Fibroblast of skin of left quadriceps (primary cell): Measurements from ENCODE around the gene NEK4.
A peak's percentile ranks its signal among the peaks of the same experiment; 100 is the strongest.

Experiments
- DNase-seq, 2 experiments: peaks; one replicate each; pipeline ENCODE4 v3.0.0-alpha.2; 2013; ENCODE audit warnings: low read depth in 2 of 2

NEK4 gene

GRCh38 chr3:52770496-52771333 is at the start of gene NEK4:
Gene NEK4, minus strand, starts transcription at chr3:52770940. Its CDS starts 194 bp downstream, at chr3:52770746.
- DNase-seq, result peak; percentile 73 to 77

- DNase-seq, result no peak
Measured at GRCh38 chr3:52819936-52820335, 49.2 kb upstream of the NEK4 start.

GRCh38 chr3:52817860-52818259 is 47.1 kb upstream of the NEK4 start:
- DNase-seq, result no peak

DNA sequence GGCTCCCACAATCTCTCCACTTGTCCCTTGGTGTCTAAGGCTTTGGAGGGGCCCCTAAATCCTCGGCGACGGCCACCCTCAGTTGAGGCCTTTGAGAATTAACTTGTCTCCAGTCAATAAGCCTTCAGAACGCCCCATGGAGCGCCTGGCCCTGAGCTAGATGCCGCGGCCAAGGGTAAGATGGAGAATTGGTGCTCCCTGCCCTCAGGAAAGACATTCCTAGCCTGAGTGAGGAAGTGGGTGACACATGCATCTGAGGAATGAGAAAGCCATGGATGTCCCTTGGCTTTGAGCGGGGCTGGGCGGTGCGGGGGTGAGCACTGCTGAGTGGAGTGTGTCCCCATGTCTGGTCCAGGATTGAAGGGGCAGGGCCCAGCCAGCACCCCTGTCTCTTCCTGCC is 46.5 kb upstream of the NEK4 start:
- no peak for DNase-seq

DNA sequence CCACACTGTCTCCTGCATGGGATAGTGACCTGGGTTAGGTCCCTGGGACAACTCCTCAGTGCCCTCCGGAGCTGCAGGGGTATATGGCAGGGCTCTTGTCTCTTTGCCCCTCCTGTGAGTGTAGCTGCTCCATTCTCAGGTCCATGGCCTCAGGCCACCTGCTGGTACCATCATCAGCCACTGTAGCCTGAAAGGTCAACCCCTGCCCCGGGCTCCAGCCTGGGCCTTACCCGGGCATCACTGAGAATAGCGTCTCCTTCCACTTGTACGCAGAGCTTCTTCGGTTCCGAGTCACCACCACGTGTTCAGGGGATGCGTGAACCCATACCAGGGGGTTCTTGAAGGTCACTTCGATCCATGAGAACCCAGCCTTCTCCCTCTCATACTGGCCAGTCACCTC is 45.9 kb upstream of the NEK4 start:
- no peak for DNase-seq

DNA sequence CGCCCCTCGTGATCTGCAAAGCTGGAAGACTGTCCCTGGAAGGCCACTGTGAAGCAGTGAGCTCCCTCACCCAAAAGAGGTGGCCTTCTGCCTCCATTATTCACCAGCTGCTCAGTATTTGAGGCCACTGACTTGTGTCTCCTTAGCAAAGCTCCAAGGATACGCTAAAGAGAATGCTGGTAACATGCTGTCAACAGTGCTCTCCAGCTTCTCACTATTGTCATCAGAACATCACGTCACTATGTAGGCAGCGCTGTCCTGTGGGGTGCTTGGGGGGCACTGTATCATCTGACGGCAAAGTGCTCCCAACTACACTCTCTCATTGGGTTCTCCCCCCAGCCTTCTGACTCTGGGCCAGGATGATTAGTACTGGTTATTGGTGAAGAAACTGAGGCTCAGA is 45.5 kb upstream of the NEK4 start:
- no peak for DNase-seq

DNA sequence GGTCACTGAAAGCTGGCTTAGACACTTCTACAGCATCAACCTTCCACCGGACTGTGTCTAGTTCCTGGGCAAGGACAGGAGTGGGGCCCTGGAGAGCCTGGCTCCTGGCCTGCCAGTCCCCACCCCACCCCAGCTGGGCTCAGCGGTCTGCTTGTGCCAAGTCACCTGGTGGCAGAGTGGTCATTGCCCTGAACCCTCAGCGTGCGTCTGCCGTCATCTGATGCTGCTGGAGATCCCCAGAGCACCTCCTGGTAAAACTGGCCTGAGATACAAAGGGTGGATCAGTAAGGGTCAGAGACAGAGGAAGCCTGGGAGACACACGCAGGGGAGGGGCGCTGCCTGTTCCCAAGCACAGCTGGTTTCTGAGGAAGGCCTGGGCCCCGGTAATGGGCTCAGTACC is 43.1 kb upstream of the NEK4 start:
- no peak for DNase-seq

GRCh38 chr3:52811452-52812011 is 40.8 kb upstream of the NEK4 start:
- DNase-seq, result no peak

DNA sequence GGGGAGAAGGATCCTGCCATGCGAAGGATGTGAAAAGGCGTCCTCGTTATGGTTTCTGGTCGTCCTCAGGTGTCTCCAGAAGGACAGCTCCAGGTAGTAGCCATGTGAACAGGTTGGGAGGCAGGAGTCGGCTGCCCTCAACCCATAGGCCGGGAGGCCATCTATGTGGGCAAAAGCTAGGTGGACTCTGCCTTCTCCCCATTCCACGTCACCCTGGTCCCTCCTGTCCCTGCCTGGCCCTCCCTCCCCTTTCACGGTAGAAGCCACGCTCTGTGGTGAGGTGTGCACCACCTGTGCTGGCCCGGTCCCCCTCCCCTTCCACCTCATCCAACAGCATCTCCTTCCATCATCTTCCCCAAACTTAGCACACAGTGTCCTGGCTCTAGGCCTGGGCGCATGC is 40.2 kb upstream of the NEK4 start:
- no peak for DNase-seq

DNA sequence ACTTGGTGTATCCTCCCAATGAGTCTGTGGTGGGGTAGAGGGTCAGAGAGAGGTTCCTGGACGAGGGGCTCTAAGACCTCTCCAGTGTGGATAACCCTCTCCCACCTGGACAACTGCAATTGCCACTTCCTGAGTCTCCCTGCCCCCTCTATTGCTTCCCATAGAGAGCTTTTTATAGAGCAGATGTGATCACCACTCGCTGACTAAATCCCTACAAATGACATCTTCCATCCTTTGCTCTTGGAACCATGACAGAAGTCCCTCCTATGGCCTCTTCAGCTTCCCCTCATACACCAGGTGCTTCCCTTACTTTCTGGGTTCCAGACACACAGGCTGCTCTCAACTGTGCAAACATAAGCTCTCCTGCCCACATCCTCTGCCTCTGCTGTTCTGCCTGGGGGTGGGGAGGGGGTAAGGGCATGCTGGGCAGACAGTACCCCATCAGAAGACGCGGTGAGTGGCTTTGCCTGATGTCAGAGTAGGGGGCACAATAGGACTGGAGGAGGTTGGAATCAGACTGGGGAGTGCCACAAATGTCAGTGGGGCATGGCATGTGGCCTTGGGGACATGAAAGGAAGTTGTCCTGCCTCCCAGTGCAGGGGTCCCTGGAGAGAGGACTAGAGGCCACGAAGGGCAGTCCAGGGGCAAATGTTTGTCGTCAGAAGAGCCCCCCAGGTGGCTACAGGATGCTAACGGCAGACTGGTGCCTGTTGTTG is 39.1 kb upstream of the NEK4 start:
- DNase-seq, result no peak

DNA sequence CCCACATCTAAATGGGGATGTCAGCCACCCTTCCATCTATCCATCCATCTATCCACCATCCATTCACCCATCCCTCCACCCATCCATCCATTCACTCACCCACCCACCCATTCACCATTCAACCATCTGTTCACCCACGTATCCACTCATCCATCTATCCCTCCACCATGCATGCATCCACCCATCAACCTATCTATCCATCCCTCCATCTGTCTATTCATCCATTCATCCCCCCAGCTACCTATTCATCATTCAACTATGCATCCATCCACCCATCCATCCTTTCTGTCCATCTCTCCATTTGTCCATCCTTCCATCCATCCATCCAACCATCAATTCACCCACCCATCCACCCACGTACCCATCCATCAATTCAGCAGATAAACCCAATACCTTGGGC is 38.4 kb upstream of the NEK4 start:
- no peak for DNase-seq

DNA sequence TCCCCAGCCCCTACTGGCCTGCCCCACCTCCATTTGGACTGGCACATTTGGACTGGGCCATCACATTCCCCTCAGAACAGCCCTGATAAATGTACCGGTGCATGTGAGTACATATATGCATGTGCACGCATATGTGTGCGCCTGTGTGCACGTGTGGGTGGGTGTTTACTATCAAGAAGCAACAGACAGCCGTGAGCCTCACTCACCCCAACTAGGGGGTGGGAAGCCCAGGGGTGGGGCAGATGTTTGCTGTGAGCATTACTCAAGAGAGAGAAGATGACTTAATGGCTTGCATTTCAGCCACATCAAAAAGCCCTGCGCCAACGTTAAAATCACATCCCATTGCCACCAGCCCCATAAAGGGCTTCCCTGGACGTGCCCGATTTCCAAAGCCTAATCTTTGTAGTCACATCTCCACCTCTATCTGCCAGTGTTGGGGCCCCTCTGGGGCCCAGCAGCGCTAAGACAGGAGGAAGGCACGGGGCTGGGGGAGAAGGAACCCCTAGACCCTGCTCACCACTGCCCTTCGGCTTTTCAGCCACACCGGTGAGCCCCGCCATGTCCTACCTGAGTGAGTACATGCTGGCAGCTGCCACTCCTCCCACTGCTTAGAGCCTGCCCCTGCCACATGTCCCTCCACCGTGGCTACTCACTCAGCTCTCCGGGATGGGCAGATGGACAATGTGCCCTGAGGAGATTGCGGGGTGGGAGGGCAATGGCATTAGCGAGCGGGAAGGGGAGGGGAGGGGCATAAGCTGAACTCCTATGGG is 34.7 kb upstream of the NEK4 start:
- DNase-seq, result no peak

GRCh38 chr3:52801839-52802238 is 31.1 kb upstream of the NEK4 start:
- DNase-seq, result peak in 1 of 2 experiments; percentile 3

DNA sequence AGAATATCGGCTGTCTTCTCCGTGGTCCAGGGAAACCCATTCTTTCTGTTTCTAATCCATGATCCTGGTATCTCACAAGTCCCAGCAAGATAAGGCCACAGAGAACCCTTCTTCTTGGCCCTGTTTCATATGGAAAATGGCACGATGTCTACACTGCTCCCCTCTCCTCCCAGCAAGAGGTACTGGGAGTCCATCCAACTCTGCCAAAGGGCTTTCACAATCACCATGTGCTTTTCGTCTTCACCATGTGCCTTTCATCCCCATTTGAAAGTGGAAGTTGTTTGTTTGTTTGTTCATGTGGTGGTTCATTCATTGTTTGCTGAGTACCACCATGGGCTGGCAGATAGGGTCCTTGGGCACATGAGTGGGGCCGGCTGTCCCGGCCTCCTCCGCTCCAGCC is 29.3 kb upstream of the NEK4 start:
- DNase-seq, result no peak

DNA sequence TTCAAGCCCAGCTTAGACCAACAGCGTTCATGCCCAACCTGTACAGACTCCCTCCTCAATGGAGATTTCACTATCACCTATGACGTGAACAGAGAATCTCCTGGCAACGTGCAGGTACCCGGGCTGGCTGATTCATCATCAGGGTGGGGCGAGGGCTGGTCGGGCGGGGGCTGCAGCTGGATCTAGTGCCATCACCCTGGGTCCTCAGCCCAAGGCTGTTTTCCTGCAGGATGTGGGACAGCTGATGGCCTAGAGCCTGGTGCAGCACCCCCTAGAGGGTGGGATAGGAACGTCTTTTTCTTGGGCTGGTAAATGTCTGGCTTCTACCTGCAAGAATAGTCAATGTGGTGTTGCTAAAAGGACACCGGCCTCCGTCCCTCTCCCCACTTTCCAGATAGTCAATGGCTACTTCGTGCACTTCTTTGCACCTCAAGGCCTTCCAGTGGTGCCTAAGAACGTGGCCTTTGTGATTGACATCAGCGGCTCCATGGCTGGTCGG is 28.3 kb upstream of the NEK4 start:
- DNase-seq, result no peak

GRCh38 chr3:52798376-52798977 is 27.7 kb upstream of the NEK4 start:
- no peak for DNase-seq

DNA sequence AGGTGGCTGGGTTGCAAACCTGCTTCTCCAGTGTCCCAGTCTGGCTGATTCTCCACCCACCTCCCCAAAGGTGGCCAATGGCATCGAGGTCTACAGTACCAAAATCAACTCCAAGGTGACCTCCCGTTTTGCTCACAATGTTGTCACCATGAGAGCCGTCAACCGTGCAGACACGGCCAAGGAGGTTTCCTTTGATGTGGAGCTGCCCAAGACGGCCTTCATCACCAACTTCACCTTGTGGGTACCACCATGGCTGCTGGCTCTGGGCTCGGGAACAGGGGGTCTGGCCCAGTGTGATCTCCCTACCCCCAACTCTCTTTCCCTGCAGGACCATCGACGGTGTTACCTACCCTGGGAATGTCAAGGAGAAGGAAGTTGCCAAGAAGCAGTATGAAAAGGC is 25.7 kb upstream of the NEK4 start:
- DNase-seq, result no peak

DNA sequence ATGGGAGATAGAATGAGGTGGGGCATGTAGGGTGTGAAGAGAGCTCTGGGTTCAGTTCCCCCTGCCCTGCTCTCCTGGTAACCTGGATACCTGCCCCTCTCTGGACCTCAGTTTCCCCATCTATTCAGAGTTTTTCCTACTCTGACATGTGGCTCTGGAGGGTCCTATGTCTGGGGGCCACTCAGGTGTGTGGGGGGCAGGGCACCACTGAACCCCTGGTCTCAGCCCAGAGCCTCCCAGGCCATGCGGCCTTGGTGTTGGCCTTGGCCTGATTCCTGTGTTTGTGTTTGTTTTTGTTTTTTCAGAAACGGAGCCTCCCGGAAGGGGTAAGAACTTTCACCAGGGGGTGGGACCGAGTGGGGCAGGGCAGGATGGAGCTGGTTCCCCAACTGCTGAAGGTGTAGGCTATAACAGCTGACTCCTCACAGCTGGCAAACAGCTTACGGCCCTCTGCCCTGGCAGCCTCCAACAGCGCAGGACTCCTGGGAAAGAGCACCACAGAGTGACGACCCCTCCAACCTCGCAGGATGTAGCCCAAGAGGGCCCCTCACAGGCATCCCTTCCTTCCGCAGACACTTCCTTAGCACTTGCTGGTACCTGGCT is 24.7 kb upstream of the NEK4 start:
- DNase-seq, result no peak

DNA sequence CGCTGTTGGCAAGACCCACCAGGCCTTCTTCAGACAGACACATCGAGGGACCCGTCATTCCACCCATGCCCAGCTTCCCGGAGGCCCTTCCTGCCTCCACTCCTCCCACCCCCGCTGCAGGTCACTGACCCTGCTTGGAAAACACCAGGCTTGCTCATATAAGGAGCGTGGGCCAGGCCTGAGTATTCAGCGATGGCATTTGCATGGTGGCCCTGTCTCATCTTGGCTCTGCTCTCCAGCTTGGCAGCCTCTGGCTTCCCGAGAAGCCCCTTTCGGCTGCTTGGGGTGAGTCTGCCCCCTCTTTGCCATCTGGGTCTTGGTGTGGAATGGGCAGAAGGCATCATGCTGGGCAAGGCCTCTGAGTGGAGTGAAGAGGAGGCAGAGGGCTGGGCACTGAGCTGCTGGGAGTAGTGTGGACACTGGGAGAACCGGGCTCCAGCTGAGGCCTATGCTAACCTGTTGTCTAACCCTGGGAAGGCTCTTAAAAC is 23.9 kb upstream of the NEK4 start, which contains the start of gene ITIH3:
ITIH3 (plus strand) TSS at position 185 of the 488 bp plus-strand sequence; CDS start at position 193, 8 bp downstream.
- DNase-seq, result no peak

DNA sequence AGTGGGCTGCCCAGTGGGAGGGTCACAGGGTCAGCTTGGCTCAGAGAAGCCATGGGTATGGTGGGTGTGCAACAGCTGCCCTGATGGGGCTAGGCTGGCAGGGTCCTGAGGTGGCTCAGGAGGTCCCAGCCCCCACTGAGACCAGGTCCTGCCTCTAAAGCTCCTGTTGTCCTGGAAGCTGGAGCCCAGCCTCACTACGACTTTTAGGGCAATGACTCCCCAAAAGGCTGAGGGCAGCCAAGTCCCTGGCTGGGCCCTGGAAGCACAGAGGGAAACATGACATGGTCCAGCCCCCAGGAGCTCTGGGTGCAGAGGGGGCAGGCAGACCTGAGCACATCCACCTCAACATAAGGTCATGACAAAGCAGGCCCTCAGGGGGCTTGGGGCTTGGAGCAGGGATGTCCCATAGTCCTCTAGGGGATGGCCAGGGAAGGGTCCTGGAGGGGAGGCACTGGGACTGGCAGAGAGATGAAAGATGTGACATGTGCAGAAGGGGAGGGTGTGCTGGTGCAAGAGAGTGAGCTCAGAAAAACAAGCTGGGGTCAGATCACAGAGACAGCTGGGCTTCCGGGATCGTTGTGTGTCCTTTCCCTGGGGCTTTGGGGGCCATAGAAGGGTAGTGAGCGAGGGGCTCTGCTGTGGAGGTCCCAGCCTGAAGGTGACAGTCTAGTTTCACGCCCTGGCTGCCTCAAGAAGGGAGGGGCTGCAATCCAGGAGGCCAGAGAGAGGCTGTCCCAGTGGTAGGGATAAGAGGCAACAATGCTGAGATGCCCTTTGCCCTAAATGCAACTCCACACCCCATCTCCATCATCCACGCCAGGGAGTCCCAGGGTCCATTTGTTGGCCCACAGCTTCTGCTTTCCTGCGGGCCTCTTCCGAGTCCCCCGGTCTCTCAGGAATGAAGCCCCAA is 23.2 kb upstream of the NEK4 start:
- no peak for DNase-seq
